Measurements from ENCODE around the gene CHFR. TPM values are rescaled to one million over a fixed set of nuclear protein-coding genes. Genes with fewer than 3 reads are reported as not detected.
A peak's percentile ranks its signal among the peaks of the same experiment; 100 is the strongest.

CHFR gene
- total and polyA plus RNA-seq, 9 of the 15 experiments (the other 6 are each of a cell fraction or from before 2014, with no cell fraction given) = 0.61 to 33.9 (median 19.3) TPM

DNA sequence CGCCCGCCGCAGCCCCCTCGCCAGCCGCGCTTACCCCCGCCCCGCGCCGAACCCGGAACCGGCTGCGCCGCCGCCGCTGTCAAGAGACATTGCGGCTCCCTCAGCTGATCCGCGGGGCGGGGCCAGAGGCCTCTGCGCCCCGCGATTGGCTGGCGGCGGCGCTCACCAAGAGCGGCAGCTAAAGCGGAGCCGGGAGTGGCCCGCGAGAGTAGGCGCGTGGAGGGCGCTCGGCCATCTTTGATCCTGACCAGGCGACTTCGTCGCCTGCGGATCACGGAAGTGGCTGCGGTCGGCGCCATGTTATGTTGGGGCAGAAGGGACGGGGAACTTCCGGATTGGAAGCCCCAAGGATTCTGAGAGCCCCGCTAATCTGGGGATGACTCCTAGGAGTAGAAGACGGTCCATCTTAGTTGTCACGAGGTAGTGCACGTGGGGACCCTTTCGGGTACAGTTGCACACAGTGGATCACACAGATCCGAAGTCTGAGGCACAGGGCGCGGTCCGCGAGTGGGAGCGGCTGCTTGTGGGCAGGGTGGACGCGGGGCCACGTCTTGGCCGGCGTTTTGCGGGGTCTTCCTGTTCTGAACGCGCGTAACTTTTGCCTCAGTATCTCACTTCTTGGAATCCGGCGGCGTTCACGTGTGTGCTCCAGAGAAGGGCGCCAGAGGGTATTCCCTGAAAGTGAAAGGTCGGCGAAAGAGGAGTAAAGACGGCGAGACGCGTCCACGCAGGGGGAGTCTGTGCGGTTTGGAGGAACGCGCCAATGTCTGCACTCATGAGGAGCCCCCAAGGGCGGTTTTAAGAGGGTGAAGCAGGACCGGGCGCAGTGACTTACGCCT is at the start of gene CHFR (continued):
- TF ChIP-seq, protein P1, sequence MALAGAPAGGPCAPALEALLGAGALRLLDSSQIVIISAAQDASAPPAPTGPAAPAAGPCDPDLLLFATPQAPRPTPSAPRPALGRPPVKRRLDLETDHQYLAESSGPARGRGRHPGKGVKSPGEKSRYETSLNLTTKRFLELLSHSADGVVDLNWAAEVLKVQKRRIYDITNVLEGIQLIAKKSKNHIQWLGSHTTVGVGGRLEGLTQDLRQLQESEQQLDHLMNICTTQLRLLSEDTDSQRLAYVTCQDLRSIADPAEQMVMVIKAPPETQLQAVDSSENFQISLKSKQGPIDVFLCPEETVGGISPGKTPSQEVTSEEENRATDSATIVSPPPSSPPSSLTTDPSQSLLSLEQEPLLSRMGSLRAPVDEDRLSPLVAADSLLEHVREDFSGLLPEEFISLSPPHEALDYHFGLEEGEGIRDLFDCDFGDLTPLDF (CRISPR knock-in tag; IDR thresholded peaks at IDR 0.05) = no peak
- TF ChIP-seq ZHX1 (conservative IDR thresholded peaks at IDR 0.05; ENCODE audit: low read length) (no peak; the same call in 1 of the 2 replicates), SMARCC2 (IDR thresholded peaks at IDR 0.05; ENCODE audit: low read depth) (no peak), E2F5 (CRISPR knock-in tag; IDR thresholded peaks at IDR 0.05) (0 out of 2 replicates have a peak, but pooled peaks have one; percentile 24), CHCHD3 (CRISPR knock-in tag; IDR thresholded peaks at IDR 0.05) (no peak), PHB (CRISPR knock-in tag; IDR thresholded peaks at IDR 0.05) (no peak), TEAD4 (IDR thresholded peaks at IDR 0.05; ENCODE audit: low read length) (no peak), TEAD4 (CRISPR knock-in tag; IDR thresholded peaks at IDR 0.05; ENCODE audit: borderline replicate concordance) (no peak), KLF10 (CRISPR knock-in tag; IDR thresholded peaks at IDR 0.05) (no peak), LCOR (CRISPR knock-in tag; IDR thresholded peaks at IDR 0.05) (peak; percentile 82), ZSCAN29 (IDR thresholded peaks at IDR 0.05) (no peak), NBN (IDR thresholded peaks at IDR 0.05; ENCODE audit: low read depth) (no peak), TRIM24 (IDR thresholded peaks at IDR 0.05) (peak; percentile 26 to 57; a peak in 2 of 4 replicates), ATF7 (IDR thresholded peaks at IDR 0.05) (peak; percentile 73), BDP1 (IDR thresholded peaks at IDR 0.05; ENCODE audit: insufficient read depth, insufficient read length) (no peak), ZNF668 (CRISPR knock-in tag; IDR thresholded peaks at IDR 0.05) (peak; percentile 64; the same call in 1 of the 2 replicates)
- TF ChIP-seq, protein P2, sequence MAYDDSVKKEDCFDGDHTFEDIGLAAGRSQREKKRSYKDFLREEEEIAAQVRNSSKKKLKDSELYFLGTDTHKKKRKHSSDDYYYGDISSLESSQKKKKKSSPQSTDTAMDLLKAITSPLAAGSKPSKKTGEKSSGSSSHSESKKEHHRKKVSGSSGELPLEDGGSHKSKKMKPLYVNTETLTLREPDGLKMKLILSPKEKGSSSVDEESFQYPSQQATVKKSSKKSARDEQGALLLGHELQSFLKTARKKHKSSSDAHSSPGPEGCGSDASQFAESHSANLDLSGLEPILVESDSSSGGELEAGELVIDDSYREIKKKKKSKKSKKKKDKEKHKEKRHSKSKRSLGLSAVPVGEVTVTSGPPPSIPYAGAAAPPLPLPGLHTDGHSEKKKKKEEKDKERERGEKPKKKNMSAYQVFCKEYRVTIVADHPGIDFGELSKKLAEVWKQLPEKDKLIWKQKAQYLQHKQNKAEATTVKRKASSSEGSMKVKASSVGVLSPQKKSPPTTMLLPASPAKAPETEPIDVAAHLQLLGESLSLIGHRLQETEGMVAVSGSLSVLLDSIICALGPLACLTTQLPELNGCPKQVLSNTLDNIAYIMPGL (CRISPR knock-in tag; IDR thresholded peaks at IDR 0.05) = no peak
- TF ChIP-seq, protein P3, sequence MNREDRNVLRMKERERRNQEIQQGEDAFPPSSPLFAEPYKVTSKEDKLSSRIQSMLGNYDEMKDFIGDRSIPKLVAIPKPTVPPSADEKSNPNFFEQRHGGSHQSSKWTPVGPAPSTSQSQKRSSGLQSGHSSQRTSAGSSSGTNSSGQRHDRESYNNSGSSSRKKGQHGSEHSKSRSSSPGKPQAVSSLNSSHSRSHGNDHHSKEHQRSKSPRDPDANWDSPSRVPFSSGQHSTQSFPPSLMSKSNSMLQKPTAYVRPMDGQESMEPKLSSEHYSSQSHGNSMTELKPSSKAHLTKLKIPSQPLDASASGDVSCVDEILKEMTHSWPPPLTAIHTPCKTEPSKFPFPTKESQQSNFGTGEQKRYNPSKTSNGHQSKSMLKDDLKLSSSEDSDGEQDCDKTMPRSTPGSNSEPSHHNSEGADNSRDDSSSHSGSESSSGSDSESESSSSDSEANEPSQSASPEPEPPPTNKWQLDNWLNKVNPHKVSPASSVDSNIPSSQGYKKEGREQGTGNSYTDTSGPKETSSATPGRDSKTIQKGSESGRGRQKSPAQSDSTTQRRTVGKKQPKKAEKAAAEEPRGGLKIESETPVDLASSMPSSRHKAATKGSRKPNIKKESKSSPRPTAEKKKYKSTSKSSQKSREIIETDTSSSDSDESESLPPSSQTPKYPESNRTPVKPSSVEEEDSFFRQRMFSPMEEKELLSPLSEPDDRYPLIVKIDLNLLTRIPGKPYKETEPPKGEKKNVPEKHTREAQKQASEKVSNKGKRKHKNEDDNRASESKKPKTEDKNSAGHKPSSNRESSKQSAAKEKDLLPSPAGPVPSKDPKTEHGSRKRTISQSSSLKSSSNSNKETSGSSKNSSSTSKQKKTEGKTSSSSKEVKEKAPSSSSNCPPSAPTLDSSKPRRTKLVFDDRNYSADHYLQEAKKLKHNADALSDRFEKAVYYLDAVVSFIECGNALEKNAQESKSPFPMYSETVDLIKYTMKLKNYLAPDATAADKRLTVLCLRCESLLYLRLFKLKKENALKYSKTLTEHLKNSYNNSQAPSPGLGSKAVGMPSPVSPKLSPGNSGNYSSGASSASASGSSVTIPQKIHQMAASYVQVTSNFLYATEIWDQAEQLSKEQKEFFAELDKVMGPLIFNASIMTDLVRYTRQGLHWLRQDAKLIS (CRISPR knock-in tag; IDR thresholded peaks at IDR 0.05) = 0 out of 2 replicates have a peak, but pooled peaks have one; percentile 77

All from K562 (cell line).